SK-N-SH treated with all-trans-retinoic acid at 6 μM for 48 hours (cell line): Measurements from ENCODE around the gene IL1RL1.

ENCODE experiments used
- ATAC-seq: fragments of 200-7000 bp; cut with Tn5 transposase; 3 replicates; pipeline ENCODE4 v1.9.1; 2020; ENCODE audit warnings: mild to moderate bottlenecking, moderate library complexity
- ARNTL ChIP-seq: fragments of 450-650 bp; formaldehyde crosslinking; IDR thresholded peaks from 2 replicates; pipeline ENCODE4 v1.5.0; 2020; ENCODE audit warnings: low read depth, mild to moderate bottlenecking, moderate library complexity, borderline replicate concordance
- CREB5 ChIP-seq: fragments of 250-450 bp; sonication (Bioruptor Pico); IDR thresholded peaks from 2 replicates; pipeline ENCODE4 v1.5.1; 2020; ENCODE audit warnings: low read depth, mild to moderate bottlenecking, moderate library complexity
- CSDC2 ChIP-seq: fragments of 250-450 bp; sonication (Bioruptor Pico); IDR thresholded peaks from 2 replicates; pipeline ENCODE4 v1.5.0; 2020; ENCODE audit warnings: mild to moderate bottlenecking, moderate library complexity
- ESRRG ChIP-seq: fragments of 250-450 bp; sonication (Bioruptor Pico); IDR thresholded peaks from 2 replicates; pipeline ENCODE4 v1.6.1; 2021; ENCODE audit warnings: mild to moderate bottlenecking
- GLIS3 ChIP-seq: fragments of 250-450 bp; sonication (Bioruptor Pico); IDR thresholded peaks from 2 replicates; pipeline ENCODE4 v1.5.0; 2020; ENCODE audit warnings: mild to moderate bottlenecking, moderate library complexity
- OSR1 ChIP-seq: fragments of 250-450 bp; sonication (Bioruptor Pico); IDR thresholded peaks from 2 replicates; pipeline ENCODE4 v1.8.0; 2022; ENCODE audit warnings: moderate library complexity, mild to moderate bottlenecking, inconsistent platforms
- PPARA ChIP-seq: fragments of 250-450 bp; sonication (Bioruptor Pico); IDR thresholded peaks from 2 replicates; pipeline ENCODE4 v1.5.0; 2020; ENCODE audit warnings: mild to moderate bottlenecking, borderline replicate concordance
- RARB ChIP-seq: fragments of 250-450 bp; sonication (Bioruptor Pico); IDR thresholded peaks from 2 replicates; pipeline ENCODE4 v1.8.0; 2021; ENCODE audit warnings: mild to moderate bottlenecking, moderate library complexity
- TCF4 ChIP-seq: fragments of 250-450 bp; sonication (Bioruptor Pico); IDR thresholded peaks from 2 replicates; pipeline ENCODE4 v1.8.0; 2021; ENCODE audit warnings: mild to moderate bottlenecking, moderate library complexity, borderline replicate concordance
- ZC3H10 ChIP-seq: fragments of 250-450 bp; sonication (Bioruptor Pico); IDR thresholded peaks from 2 replicates; pipeline ENCODE4 v1.5.1; 2021; ENCODE audit warnings: mild to moderate bottlenecking, moderate library complexity
- ZFP3 ChIP-seq: fragments of 250-450 bp; sonication (Bioruptor Pico); IDR thresholded peaks from 2 replicates; pipeline ENCODE4 v1.5.0; 2020; ENCODE audit warnings: mild to moderate bottlenecking, moderate library complexity
- ZFP30 ChIP-seq: fragments of 450-650 bp; formaldehyde crosslinking; IDR thresholded peaks from 2 replicates; pipeline ENCODE4 v1.5.0; 2022; ENCODE audit warnings: mild to moderate bottlenecking, moderate library complexity
- ZNF565 ChIP-seq: fragments of 450-650 bp; formaldehyde crosslinking; conservative IDR thresholded peaks from 2 replicates; pipeline ENCODE4 v1.5.0; 2020; ENCODE audit warnings: low read depth, mild to moderate bottlenecking, moderate library complexity
- ZNF70 ChIP-seq: fragments of 450-650 bp; formaldehyde crosslinking; IDR thresholded peaks from 2 replicates; pipeline ENCODE4 v1.5.0; 2020; ENCODE audit warnings: mild to moderate bottlenecking, moderate library complexity
- ZNF8 ChIP-seq: fragments of 450-650 bp; formaldehyde crosslinking; IDR thresholded peaks from 2 replicates; pipeline ENCODE4 v1.5.0; 2020; ENCODE audit warnings: mild to moderate bottlenecking, moderate library complexity
- TF ChIP-seq, protein P1 (sequence below): fragments of 250-450 bp; sonication (Bioruptor Pico); IDR thresholded peaks from 2 replicates; pipeline ENCODE4 v1.5.0; 2020; ENCODE audit warnings: mild to moderate bottlenecking, moderate library complexity

The IL1RL1 gene

DNA sequence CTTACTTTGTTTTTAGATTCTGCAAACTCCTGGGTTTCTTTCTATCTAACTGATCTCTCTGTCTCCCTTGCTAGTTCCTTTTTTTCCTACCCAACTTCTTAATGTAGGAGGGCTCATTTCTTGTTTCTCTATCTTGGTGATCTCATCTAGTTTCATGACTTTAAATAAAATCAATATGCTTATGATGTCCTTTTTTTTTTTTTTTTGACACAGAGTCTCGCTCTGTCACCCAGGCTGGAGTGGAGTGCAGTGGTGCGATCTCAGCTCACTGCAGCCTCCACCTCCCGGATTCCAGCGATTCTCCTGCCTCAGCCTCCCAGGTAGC is 42.2 kb upstream of the IL1RL1 start:
- ATAC-seq, result no peak
- TF ChIP-seq GLIS3, result no peak
- no peak for TF ChIP-seq ZFP3 (CRISPR knock-in tag)
- TF ChIP-seq ZNF565 (CRISPR knock-in tag), result no peak
- no peak for TF ChIP-seq ZC3H10 (CRISPR knock-in tag)
- TF ChIP-seq, protein P1, sequence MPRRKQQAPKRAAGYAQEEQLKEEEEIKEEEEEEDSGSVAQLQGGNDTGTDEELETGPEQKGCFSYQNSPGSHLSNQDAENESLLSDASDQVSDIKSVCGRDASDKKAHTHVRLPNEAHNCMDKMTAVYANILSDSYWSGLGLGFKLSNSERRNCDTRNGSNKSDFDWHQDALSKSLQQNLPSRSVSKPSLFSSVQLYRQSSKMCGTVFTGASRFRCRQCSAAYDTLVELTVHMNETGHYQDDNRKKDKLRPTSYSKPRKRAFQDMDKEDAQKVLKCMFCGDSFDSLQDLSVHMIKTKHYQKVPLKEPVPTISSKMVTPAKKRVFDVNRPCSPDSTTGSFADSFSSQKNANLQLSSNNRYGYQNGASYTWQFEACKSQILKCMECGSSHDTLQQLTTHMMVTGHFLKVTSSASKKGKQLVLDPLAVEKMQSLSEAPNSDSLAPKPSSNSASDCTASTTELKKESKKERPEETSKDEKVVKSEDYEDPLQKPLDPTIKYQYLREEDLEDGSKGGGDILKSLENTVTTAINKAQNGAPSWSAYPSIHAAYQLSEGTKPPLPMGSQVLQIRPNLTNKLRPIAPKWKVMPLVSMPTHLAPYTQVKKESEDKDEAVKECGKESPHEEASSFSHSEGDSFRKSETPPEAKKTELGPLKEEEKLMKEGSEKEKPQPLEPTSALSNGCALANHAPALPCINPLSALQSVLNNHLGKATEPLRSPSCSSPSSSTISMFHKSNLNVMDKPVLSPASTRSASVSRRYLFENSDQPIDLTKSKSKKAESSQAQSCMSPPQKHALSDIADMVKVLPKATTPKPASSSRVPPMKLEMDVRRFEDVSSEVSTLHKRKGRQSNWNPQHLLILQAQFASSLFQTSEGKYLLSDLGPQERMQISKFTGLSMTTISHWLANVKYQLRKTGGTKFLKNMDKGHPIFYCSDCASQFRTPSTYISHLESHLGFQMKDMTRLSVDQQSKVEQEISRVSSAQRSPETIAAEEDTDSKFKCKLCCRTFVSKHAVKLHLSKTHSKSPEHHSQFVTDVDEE, result no peak
- no peak for TF ChIP-seq ESRRG (CRISPR knock-in tag)
- TF ChIP-seq ARNTL, result no peak
- TF ChIP-seq, all 23 proteins: peak for 0

- ATAC-seq, result peak; percentile 45; the same call in 1 of the 3 replicates
- TF ChIP-seq ZFP3 (CRISPR knock-in tag) (no peak), ZFP30 (CRISPR knock-in tag) (no peak), ESRRG (CRISPR knock-in tag) (no peak), TCF4 (no peak), GLIS3 (no peak), RARB (CRISPR knock-in tag) (no peak), ARNTL (no peak)
Observed at GRCh38 chr2:102271844-102272243, 39.5 kb upstream of the IL1RL1 start.

DNA sequence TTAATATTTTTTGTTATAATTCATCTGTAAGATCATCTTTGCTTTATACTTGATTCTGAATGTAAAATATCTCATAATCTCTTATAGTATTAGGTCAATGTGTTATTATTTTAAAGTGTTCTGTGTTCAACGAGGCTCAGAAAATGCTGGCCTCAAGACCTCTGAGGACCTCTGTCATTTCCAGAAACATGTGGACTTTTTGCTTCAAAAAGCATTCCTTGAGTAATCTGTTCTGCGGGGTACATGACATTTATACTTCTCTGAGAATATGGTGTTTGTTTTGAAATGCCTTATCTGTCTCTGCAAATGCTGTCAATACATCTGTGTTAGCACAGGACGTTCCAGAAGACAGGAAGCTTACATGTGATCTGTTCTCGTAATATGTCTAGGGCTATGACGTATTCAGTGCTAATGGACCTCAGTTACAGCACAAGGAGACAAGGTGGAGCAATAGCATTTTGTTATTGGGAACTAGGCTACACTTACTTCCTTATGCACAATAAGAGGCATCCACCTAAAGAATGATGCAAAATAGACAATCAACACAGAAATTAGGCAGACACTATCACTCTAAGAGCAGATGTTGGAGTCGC is 37.6 kb upstream of the IL1RL1 start:
- ATAC-seq, result no peak
- no peak for TF ChIP-seq ESRRG (CRISPR knock-in tag)
- no peak for TF ChIP-seq GLIS3
- no peak for TF ChIP-seq ZNF70 (CRISPR knock-in tag)
- TF ChIP-seq TCF4, result no peak
- TF ChIP-seq ZFP30 (CRISPR knock-in tag), result no peak
- TF ChIP-seq, protein P1, result no peak
- TF ChIP-seq ARNTL, result no peak
- TF ChIP-seq ZFP3 (CRISPR knock-in tag), result no peak
- TF ChIP-seq CREB5 (CRISPR knock-in tag), result no peak
- TF ChIP-seq ZNF565 (CRISPR knock-in tag), result no peak
- TF ChIP-seq RARB (CRISPR knock-in tag), result no peak
- TF ChIP-seq CSDC2 (CRISPR knock-in tag), result no peak

DNA sequence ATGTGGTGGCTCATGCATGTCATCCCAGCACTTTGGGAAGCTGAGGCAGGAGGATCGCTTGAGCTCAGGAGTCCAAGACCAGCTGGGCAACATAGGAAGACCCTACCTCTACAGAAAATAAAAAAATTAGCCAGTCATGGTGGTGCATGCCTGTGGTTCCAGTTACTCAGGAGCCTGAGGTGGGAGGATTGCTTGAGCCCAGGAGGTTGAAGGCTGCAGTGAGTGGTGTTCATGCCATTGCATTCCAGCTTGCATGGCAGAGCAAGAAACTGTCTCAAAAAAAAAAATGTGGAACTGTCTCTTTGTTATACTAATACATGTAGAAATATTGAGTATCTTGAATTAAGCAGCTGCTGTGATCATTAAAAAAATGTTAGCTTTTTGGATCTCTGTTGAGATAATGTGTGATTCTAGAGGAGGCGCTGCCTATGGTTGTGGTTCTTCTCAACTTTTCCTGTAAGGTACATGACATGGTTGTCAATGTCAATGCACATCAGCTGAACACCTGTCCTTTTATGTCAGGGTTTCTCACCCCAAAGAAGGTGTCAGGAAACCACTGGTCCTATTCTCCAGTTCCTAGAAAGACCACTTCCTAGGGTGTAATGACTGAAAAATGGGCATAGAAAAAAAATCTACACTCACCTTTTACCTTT is 34.7 kb upstream of the IL1RL1 start:
- no peak for ATAC-seq
- no peak for TF ChIP-seq PPARA (CRISPR knock-in tag)
- TF ChIP-seq ZFP3 (CRISPR knock-in tag), result no peak

- TF ChIP-seq ZNF8 (CRISPR knock-in tag) (no peak), PPARA (CRISPR knock-in tag) (no peak), OSR1 (no peak), ZC3H10 (CRISPR knock-in tag) (no peak), ZNF565 (CRISPR knock-in tag) (no peak), CSDC2 (CRISPR knock-in tag) (no peak), ARNTL (no peak)
- no peak for ATAC-seq
Observed at GRCh38 chr2:102277202-102277700, 34.1 kb upstream of the IL1RL1 start.
